ENCODE data around the gene GOLGA8B.

- TF ChIP-seq CTCF (conservative IDR thresholded peaks at IDR 0.05) (no peak), EZH2 (IDR thresholded peaks at IDR 0.05; ENCODE audit: low read depth) (no peak)
These were observed 22.7 kb upstream of the GOLGA8B start for GRCh38 chr15:34606131-34606530.

Measured in PC-9 (cell line).